Activated naive CD8-positive, alpha-beta T cell treated with anti-CD3 and anti-CD28 coated beads, Interleukin-2, amount 50 U/mL, for 16 hours (primary cell): ENCODE measurements around the gene C14orf39.
"Not testable (repeated sequence)": the region's sequence is repeated elsewhere in the genome, so short reads cannot be mapped to it uniquely, and the experiment has no call there.

Experiments
- DNase-seq: peaks from one replicate; pipeline ENCODE4 v3.0.0-alpha.2; 2020; ENCODE audit warnings: low read depth, low spot score

Gene C14orf39

GRCh38 chr14:60495946-60496345, 10.1 kb upstream of the C14orf39 start:
- DNase-seq = no peak

DNA sequence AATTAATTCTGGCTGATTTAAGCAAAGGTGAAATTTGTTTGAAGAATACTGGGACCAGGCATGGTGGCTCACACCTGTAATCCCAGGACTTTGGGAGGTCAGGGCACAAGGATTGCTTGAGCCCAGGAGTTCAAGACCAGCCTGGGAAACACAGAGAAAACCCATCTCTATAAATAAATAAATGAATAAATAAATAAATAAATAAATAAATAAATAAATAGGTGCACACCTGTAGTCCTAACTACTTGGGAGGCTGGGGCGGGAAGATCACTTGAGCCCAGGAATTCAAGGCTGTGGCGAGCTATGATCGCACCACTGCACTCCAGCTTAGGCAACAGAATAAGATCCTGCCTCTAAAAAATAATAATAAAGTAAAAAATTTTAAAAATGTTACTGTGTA, 4.4 kb upstream of the C14orf39 start:
- DNase-seq = no peak

DNA sequence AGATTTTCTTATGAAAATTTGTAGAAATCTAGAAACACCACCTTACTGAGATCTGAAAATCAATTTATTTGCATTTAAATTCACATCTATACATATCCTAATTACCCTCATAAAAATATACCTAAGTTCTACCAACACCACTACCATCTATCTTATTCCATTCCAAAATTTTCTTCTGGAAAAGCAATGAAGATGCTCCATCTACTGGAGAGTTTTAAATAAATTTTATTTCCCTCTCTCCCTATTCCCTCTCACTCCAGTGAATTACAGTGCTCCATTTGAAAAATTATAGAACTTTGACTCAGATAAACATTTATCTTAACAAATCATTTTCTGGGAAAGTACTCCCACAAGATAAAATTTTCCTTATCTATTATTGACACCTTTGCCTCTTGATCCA, 2.3 kb upstream of the C14orf39 start:
- DNase-seq = no peak

DNA sequence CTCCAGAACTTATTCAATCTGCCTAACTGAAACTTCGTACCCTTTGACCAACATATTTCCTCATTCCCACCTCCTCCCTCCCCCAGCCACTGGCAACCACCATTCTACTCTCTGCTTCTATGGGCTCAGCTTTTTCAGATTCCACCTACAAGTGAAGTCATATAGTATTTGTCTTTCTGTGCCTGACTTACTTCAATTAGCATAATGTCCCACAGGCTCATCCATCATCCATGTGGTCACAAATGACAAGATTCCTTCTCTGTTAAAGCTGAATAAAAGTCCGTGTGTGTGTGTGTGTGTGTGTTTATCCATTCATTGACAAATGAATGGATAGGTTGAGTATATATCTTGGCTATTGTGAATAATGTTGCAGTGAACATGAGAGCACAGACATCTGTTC, 1.3 kb upstream of the C14orf39 start:
- no peak for DNase-seq

DNA sequence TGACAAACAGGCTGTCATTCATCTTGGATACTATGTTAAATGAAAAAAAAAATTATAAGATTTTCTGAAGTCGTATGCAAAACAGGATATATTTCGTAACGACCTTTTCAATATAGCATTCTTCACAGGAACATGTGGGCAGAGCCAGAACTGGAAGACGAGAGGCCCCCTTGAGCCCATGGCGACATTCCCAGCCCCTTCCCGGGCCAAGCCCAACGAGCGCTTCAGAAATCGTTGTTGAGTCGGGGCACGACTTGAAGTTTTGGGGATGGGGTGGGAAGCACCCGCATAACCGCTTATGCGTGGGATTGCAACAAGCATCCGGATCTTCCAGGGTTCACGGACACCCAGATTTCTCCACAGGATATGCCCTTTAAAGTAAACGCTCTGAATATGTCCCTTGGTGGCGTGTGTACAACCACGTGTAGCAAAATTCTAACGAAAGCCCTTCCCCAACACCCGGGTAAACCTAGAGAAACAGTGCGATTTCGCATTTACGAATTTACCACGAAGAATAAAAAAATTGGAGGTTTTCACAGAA, 736 bp downstream of the C14orf39 start:
- no peak for DNase-seq

GRCh38 chr14:60482743-60483142, 3.1 kb downstream of the C14orf39 start:
- no peak for DNase-seq

DNA sequence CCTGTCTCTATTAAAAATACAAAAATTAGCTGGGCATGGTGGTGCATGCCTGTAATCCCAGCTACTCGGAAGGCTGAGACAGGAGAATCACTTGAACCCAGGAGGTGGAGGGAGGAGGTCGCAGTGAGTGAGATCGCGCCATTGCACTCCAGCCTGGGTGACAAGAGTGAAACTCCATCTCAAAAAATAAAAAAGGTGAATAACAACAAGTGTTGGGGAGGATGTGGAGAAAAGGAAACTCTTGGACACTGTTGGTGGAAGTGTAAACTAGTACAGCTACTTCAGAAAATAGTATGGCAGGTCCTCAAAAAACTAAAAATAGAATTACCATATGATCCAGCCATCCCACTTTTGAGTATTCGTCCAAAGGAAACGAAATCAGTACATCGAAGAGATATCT, 5.6 kb downstream of the C14orf39 start:
- DNase-seq = not testable (repeated sequence)

DNA sequence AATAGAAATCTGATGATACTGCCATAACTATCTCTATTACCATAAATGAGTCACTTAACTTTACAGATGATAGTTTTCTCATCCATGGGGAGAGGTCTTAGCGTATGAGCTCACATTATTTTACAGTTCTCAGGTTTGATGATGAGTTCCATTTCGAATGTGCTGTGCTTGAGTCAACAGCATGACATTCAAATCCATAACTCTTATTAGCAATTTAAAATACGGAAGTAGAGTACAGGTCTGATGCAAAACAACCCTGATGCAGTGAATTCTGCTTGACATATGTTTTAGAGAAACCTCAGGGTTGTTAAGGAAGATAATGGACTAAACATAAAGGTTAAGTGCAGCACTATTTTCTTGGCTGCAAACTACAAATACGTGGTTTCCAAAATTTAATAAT, 30.0 kb downstream of the C14orf39 start:
- DNase-seq = no peak

- DNase-seq = no peak
These were observed 55.6 kb downstream of the C14orf39 start for GRCh38 chr14:60430276-60430675.

DNA sequence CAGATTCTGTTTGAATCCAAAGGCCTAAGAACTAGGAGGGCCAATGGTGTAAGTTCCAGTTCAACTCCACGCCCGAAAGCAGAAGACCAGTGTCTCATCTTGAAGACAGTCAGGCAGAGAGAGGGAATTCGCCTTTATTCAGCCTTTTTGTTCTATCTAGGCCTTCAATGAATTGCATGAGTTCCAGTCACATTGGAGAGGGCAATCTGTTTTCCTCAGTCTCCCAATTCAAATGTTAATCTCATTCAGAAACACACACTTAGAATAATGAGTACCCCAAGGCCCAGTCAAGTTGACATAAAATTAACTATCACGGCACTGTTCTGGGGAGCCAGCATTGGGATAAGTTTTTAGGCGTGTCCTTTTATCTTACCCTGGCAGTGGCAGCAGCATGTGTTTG, 65.8 kb downstream of the C14orf39 start:
- DNase-seq = no peak

DNA sequence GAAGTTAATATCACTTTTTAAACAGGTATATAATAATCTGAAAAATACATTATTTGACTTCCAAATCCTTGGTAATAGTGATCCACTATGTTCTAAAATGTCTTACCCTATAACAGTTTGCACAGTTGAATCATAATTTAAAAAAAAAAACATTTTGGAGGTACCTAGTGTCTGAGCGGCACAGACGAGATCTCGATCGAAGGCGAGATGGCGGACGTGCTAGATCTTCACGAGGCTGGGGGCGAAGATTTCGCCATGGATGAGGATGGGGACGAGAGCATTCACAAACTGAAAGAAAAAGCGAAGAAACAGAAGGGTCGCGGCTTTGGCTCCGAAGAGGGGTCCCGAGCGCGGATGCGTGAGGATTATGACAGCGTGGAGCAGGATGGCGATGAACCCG, 88.3 kb downstream of the C14orf39 start:
- not testable (repeated sequence) for DNase-seq

DNA sequence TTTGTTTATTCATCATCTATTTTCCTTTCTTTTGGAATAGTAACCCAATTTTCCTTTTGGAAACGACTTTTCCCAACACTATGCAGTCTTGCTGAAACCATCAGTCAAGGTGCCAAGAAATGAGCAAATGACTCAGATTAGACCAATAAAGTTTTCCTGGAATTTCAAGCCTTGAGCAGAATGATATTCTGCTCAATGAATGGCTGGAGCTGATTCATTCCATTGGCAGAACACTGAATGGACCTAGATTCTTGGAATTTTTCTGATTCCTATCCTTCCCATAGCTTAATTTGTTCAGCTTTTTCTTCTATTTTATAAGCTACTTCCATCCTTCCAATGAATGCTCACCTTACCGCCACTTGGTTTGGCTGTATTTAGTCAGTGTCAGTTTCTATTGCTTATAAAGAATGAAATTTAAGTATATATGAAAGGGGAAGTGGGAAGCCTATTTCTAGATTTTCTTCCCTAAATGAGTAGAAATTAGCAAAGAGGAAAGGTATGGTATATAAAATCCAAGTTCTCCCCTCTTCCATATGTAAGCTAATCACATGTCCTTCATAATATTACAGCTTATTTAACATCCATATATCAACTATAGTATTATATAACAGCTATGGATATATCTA, 89.0 kb downstream of the C14orf39 start:
- DNase-seq = no peak
